HuH-7 (cell line): ENCODE measurements around the gene PNN.
"Not testable (repeated sequence)": the region's sequence is repeated elsewhere in the genome, so short reads cannot be mapped to it uniquely, and the experiment has no call there.

Experiments
- DNase-seq: peaks from one replicate; pipeline ENCODE4 v3.0.0; 2011; ENCODE audit warnings: low spot score

Gene PNN

GRCh38 chr14:39181026-39181692 is 6.1 kb downstream of the PNN start:
- DNase-seq, result no peak

- DNase-seq, result no peak
These were observed 6.6 kb downstream of the PNN start for GRCh38 chr14:39181693-39182047.

- no peak for DNase-seq
These were observed 8.0 kb downstream of the PNN start for GRCh38 chr14:39182770-39183684.

- DNase-seq, result not testable (repeated sequence)
These were observed 8.6 kb downstream of the PNN start for GRCh38 chr14:39183685-39184003.

- DNase-seq, result no peak
These were observed 9.7 kb downstream of the PNN start for GRCh38 chr14:39184628-39185255.

- no peak for DNase-seq
These were observed 10.4 kb downstream of the PNN start for GRCh38 chr14:39185256-39186049.

GRCh38 chr14:39186941-39187525 is 12.0 kb downstream of the PNN start:
- DNase-seq, result no peak

GRCh38 chr14:39203659-39204606 is 28.9 kb downstream of the PNN start:
- no peak for DNase-seq

- DNase-seq, result not testable (repeated sequence)
These were observed 32.4 kb downstream of the PNN start for GRCh38 chr14:39207430-39207829.

- DNase-seq, result no peak
These were observed 36.2 kb downstream of the PNN start for GRCh38 chr14:39211109-39211741.

- DNase-seq, result no peak
These were observed 37.0 kb downstream of the PNN start for GRCh38 chr14:39212034-39212433.

GRCh38 chr14:39212693-39213092 is 37.6 kb downstream of the PNN start:
- DNase-seq, result no peak

- no peak for DNase-seq
These were observed 42.3 kb downstream of the PNN start for GRCh38 chr14:39217214-39217879.

- DNase-seq, result no peak
These were observed 43.2 kb downstream of the PNN start for GRCh38 chr14:39218171-39218769.

GRCh38 chr14:39219075-39219499 is 44.0 kb downstream of the PNN start:
- DNase-seq, result no peak

GRCh38 chr14:39220473-39220872 is 45.4 kb downstream of the PNN start:
- not testable (repeated sequence) for DNase-seq

GRCh38 chr14:39228044-39228443 is 53.0 kb downstream of the PNN start:
- no peak for DNase-seq

GRCh38 chr14:39228509-39229221 is 53.6 kb downstream of the PNN start:
- DNase-seq, result no peak

GRCh38 chr14:39229222-39229543 is 54.1 kb downstream of the PNN start:
- no peak for DNase-seq
